Activated CD4-positive, alpha-beta T cell treated with anti-CD3 and anti-CD28 coated beads, Interleukin-2, amount 50 U/mL, for 48 hours (primary cell): ENCODE measurements around the gene FUT9.
"Not testable (repeated sequence)": the region's sequence is repeated elsewhere in the genome, so short reads cannot be mapped to it uniquely, and the experiment has no call there.

ENCODE experiments used
- DNase-seq, 2 experiments: peaks; one replicate each; pipeline ENCODE4 v3.0.0-alpha.2; 2020

FUT9 gene

DNA sequence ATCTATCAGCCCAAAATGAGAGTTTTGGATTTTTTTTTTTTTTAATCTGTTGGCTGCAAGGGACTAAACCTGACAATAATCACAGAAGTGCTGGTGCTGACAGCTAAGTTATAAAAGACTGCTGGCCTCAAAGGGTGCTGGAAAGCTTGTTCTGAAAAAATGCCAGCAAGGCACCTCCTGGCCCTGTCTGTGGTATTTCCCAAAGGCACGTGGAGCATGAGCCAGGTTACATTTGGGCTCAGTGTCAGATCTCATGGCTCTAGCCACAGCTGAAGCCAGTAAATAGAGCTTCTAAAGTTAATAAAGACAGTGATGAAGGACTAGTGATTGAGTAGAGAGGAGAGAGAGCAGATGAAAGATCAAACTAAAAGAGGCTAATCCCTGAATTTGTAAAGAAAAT, 178.9 kb downstream of the FUT9 start:
- no peak for DNase-seq

- no peak for DNase-seq
These were observed 179.5 kb downstream of the FUT9 start for GRCh38 chr6:96195272-96195671.

GRCh38 chr6:96196633-96197032, 180.9 kb downstream of the FUT9 start:
- DNase-seq: no peak

- DNase-seq: no peak
These were observed 181.5 kb downstream of the FUT9 start for GRCh38 chr6:96197241-96197640.

DNA sequence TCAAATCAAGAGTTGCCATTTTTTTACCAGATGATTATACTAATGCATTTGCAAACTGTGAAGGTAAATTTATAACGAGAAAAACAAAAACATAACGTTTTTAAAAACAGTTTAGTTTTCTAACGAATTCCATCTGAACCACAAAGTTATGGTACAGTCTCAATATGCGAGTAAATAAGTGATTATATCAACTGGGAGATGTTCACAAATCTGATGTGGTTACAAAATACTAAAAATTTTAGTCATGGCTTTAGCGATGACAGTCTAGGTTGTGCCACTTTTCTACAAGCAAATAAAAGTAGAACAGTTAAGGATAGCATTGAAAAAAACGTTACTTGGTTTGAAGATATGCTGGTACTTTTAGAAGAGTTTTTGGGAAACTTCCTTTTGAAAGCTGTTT, 186.8 kb downstream of the FUT9 start:
- no peak for DNase-seq

DNA sequence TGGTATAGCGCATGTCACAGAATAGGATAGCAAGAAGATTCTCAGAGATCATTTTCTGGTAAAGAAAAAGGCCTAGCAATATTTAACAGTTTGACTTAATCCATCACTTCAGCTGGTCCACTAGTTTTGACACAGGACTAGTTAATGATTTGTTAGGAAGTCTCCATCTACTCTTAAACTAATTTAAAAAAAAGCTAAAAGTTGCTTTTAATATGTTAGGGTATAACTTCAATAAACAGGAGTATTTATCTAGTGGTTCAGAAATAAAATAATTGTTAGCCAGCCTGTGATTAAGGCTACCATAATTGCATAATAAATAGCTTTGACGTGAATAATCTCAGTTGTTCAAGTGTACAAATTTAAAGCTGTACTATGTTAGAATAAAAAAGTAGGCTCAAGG, 195.6 kb downstream of the FUT9 start:
- no peak for DNase-seq

- DNase-seq: no peak
These were observed 196.3 kb downstream of the FUT9 start for GRCh38 chr6:96212066-96212465.

- DNase-seq: no peak
These were observed 198.0 kb downstream of the FUT9 start for GRCh38 chr6:96213784-96214183.

DNA sequence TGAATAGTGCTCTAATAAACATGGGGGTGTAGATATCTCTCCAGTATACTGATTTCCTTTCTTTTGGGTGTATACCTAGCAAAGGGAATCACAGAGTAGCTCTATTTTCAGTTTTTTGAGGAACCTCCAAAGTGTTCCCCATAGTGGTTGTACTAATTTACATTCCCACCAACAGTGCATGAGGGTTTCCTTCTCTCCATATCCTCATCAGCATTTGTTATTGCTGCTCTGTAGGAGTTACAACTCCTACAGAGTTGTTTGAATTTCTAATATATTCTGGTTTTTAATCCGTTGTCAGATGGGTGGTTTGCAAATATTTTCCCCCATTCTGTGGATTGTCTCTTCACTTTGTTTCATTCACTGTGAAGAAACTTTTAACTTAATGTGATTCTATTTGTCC, 207.9 kb downstream of the FUT9 start:
- DNase-seq: no peak

- DNase-seq: no peak
These were observed 211.4 kb downstream of the FUT9 start for GRCh38 chr6:96227135-96227534.

DNA sequence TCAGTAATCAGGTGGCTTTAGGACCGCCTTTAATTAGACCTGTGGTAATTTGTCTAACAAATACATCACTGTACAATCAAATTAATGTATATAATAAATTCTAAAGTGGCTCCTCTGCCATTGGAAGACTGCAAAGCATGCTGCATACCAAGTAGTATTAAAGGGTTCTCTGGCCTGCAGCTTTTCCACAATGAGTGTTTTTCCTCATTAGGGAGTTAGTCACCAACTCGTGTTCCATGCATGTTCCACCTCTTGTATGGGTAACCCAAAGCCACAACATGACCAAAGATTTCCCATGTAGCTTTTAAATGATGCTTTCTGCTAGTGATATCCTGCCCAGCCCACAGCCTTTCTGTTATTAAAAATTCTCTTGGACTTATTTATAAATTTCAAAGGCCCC, 218.7 kb downstream of the FUT9 start:
- no peak for DNase-seq

DNA sequence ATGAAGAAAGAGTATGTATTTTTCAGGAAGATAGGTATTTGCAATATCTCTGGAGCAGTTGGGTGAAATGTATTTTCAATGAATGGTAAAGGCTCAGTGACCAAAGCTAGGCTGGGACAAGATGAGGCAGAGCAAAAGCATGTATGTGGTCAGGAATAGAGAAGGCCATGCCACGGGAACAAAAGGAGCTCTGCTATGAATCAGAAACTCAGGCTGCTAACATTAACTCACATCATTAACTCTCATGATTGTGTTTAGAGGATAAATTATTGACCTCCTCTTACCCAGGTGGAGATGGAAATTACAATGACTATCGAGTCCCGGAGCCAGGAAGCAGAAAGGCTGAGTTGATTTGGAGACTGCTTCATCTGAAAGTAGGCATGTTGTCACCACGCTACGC, 220.2 kb downstream of the FUT9 start:
- no peak for DNase-seq

- no peak for DNase-seq
These were observed 220.7 kb downstream of the FUT9 start for GRCh38 chr6:96236471-96236870.

DNA sequence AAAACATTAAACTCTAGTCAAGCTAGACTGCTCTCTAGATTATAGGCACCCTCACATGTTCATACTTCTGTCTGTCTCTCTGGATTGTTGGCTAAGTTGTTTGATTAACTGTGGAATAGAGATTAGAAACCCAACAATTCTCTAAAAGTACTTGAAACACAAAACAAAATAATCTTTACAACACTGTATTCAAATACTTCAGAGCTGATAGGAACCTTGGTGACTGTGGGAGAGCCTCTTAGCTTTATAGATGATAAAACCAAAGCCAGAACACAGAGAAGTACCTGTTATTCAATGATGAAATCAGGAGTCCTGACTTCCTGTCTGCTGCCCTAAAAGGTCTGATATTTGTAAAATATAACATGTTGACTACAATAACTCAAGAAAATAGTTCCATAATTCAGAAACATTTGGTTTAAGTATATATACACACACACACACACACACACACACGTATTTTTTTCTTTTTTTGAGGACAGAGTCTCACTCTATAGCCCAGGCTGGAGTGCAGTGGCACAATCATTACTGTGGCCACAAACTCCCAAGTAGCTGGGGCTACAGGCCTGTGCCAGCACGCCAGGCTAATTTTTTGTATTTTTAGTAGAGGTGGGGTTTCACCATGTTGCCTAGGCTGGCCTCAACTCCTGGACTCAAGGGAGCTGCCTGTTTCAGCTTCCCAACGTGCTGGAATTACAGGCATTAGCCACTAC, 222.0 kb downstream of the FUT9 start:
- no peak for DNase-seq

DNA sequence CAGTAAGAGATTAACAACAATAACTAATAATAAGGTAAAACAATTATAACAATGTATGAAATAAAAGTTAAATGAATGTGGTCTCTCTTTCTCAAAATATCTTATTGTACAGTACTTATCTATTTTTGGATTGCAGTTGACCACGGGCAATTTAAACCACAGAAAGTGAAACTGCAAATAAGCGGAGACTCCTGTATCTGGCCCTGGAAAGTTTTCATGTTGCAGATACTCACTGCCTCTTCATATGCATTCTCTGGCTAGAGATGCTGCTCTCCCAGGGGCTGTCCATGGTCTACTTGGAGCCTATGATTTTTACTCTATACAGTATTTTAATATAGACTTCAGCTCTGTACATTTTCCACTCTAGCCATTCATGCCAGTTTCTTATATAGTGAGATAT, 230.8 kb downstream of the FUT9 start:
- no peak for DNase-seq

DNA sequence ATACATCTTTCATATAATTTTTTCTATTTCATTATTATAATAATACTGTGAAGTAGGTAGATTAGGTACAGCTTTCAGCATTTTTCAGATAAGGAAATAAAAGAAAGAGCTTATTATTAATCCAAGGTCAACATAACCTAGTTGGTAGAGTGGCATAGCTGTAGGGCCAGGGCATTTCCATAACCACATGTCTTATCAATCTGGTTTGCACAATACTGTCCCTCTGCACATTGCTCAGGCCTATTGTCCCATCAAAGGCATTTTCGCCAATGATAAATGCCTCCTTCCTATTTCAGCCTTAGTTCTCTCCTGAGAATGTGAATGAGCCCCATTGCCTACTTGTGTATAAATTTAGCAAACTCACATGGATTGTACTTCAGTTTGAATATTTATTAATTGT, 234.0 kb downstream of the FUT9 start:
- no peak for DNase-seq

DNA sequence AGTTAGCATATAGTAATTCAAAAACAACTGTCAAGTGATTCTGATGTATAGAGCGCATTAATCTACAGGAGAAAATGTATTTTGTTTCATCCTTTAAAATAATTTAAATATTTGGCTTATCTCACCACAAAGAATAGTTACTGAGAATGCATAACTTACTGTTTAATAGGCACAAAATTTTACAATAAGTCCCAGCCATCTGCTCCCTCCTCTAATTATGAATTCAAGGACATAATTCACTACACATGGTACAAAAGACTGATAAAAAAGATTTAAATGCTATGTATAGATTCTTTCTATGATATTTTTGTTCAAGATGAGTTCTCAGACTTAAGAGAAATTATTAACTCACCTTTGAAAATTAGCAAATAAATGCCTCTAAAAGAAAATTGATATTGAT, 242.0 kb downstream of the FUT9 start:
- DNase-seq: no peak

GRCh38 chr6:96260787-96261430, 245.1 kb downstream of the FUT9 start:
- not testable (repeated sequence) for DNase-seq
